Measurements from ENCODE around the gene CD200.

The CD200 gene, protein sequence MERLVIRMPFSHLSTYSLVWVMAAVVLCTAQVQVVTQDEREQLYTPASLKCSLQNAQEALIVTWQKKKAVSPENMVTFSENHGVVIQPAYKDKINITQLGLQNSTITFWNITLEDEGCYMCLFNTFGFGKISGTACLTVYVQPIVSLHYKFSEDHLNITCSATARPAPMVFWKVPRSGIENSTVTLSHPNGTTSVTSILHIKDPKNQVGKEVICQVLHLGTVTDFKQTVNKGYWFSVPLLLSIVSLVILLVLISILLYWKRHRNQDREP

DNA sequence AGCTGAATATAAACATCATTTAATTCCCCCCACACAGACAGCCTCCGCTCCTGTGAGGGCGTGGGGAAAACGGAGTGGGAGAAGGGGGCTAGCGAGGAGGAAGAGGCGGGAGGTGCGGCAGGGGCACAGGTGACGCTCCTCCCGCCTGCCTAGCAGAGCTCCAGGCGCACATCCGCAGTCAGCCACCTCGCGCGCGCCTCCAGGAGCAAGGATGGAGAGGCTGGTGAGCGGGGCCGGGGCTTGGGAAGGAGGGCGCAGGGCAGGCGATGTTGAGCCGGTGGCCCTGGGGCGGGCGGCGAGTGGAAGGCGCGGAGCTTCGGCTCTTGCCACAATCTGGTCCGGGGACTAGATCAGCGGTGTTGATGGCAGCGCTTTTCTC lies at the start of gene CD200:
TSS of gene CD200 (plus strand) at position 155 of the 379 bp plus-strand sequence. CDS start at position 212, 57 bp downstream.
- peak; percentile 4 for DNase-seq (ENCODE audit: low read depth)

DNA sequence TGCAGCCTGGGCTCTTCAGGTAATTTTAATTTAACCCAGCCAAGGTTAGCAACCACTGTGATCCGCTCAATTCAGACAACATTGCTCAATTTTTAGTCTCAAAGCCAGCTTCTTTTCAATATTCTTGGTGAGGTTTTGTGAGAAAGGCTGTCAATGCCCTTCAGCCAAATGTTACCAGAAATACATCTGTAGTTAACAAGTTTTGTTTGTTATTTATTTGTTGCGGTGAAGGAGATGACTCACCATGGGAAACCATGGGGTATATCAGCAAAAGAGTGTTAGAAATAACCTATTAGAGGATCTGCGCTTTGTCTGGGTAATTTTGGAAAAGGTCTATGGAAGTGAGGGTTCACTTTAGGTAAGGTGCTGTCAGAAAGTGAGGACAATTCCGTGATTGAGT lies 43.9 kb upstream of the CD200 start:
- no peak for DNase-seq (ENCODE audit: low read depth)

DNA sequence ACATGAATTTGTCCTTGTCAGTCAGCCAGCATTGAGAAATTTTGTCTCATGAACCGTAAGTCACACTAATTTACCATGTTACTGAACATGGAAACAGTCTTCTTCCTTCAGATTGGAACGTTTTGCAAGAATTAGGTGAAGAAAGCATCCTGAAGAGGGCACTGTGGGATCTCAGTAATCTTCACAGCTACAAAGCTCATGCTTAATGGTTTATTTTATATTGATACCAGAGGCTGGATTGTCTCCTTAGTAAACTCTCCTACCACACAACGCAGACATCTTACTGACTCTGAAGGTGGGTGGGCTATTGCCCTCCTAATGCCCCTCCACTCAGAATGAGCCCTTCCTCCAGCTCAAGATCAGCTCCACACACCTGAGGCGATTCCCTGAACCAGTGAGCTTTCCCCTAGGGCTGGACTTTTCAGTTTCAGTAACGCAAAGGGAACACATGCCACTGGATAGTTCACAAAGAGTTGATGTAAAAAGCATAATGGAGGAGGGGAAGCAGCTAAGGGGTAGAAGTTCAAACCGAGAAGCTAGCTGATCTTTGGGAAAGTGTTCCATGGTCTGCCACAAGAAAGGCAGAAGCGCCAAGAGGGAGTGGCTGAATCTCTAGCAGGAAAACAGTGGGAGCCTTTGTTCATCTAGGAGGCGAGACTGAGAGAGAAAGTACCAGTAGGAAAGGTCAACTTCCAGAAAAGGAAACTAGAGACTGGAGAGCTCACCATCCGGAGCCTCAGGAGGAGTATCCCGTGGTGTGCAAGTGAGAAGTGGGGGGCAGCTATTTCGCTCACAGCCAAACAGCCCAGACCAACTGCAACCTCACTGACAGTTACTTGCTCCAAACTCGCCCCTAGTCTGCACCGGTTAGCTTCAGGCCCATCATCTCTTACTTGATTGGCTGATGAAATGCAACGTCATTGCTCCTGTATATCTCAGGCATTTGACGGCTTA lies 39.3 kb upstream of the CD200 start, which contains the start of gene SLC9C1:
TSS of gene SLC9C1 (minus strand) at position 849 of the 954 bp plus-strand sequence. CDS start 7,425 bp downstream, outside the sequence.
- DNase-seq (ENCODE audit: low read depth): no peak

DNA sequence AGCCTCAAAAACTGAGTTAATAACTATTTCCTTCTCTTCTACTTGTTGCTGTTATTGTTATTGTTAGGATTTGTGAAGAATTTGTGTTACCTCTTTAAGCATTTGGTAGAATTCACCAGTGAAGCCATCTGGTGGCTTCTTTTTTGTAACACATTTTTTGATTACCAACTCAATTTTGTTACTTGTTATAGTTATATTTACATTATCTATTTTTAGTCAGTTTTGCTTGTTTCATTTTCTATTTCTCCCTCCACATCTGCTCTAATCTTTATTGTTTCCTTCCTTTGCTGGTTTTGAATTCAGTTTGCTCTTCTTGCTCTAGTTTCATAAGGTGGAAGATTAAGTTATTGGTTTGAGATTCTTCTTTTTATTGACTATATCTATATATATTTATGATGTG lies 35.2 kb upstream of the CD200 start:
- no peak for DNase-seq (ENCODE audit: low read depth)

DNA sequence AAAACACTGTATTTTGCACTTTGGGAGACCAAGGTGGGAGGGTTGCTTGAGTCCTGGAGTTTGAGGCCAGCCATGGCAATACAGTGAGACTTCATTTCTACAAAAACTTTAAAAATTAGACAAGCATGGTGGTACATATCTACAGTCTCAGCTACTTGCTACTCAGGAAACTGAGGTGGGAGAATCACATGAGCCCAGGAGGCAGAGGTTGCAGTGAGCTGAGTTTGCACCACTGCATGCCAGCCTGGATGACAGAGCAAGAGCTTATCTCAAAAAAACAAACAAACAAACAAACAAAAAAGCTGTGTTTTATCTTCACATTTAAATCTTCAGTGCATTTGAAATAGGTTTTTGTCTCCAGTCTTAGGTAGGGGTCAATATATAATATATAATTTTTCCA lies 34.2 kb upstream of the CD200 start:
- DNase-seq (ENCODE audit: low read depth): no peak

DNA sequence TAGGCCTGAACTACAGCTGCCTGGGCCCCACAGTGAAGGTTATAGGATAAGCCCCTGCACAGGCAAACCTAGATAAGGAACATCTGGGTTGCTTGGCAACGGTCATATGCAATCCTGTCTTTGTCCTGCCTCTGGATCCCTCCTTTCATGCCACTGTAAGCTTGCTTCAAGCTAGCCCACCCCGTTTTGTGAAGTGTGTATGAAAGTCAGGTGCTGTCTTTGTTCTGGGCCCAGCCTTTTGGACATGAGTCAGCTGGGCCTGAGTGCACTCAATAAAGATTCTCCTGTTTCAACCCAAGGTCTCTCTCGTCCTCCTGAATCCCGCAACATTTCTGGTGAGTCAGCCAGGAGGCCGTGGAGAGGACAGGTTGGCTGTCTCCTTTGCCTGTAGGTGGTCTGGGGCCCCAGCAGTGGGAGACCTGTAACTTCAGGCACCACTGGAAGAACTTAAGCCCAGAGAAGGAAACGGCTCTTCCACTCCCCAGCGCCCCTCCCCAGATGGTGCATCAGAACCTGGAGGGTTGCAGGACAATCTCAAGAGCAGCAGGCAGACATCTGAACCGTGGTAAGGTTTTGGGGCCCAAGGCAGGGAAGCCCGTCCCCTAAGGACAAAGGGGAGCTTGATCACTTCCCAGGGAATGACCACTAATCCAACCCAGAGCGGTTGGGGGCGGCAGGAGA lies 30.7 kb upstream of the CD200 start:
- DNase-seq (ENCODE audit: low read depth): no peak

DNA sequence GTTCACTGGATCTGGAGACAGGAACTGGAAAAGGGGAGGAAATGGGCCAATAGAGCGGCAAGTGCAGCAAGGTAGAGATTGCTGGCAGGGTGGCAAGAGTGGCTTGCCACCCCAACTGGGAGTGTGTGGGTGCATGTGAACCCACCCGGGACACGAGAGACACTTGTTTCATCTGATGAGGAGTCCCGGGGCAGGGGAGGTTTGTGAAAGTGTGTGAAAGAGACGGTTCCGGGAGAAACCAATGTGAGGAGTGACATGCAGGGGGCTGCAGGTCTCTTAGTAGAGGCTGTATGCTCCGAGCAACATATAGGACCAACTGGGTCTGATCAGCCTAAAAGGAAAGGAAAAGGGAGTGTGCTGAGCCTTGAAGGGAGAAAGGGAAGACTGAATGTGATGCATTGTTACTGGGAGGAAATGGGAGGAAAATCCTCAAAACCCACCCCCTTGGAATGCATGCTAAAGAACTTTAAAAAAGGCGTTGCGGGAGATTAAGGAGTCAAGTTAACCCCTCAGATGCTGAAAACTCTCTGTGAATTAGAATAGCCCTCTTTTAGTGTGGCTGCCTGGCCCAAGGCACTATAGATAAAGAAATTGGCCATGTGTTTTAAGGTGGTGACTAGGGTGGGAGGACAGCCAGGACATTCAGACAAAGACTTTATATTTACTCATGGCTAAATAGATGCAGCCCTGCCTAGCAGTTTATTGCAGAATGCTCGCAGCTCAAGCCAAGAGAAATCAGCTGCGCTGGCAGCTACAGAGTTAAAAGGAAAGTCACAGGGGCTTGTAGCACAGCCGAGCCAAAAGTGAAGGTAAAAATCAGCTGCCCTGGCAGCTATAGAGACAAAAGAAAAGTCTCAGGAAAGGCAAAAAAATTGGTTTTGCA lies 29.8 kb upstream of the CD200 start:
- no peak for DNase-seq (ENCODE audit: low read depth)

DNA sequence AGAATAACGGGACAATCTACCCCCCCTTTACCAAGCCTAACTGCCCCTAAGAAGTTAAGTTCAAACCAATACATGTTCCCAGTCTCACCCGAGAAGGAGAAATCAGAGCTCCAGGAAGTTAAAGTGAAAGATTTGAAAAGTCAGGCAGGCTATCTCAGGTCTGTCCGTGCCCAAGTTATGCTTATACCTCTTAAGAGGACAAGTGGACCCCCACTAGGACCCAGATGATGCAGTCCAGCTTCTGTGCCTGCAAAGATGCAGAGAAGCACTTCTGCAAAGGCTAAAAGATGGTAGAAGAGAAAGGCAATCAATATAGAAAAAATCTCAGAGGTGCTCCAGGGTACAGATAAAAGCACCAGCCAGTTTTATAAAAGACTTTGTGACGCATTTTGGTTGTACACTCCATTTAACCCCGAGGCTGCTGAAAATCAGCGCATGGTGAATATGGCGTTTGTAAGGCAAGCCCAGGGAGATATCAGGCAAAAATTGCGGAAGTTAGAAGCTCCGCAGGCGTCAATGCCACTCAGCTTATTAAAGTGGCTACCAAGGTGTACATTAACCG lies 29.1 kb upstream of the CD200 start:
- no peak for DNase-seq (ENCODE audit: low read depth)

DNA sequence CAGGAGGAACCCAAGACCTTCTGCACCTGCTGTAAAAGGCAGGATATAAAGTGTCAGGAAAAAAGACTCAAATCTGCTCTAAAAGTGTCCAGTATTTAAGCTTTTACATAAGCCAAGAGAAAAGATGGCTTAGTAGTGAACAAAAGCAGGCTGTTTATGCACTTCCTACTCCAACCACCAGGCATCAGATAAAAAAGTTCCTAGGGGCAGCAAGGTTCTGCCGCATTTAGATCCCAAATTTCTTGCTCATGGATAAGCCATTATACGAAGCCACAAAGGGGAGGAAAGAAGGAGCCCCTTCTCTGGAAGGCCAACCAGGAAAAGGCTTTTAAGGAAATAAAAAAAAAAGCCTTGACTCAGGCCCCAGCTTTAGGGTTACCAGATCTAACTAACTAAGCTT lies 28.3 kb upstream of the CD200 start:
- no peak for DNase-seq (ENCODE audit: low read depth)

DNA sequence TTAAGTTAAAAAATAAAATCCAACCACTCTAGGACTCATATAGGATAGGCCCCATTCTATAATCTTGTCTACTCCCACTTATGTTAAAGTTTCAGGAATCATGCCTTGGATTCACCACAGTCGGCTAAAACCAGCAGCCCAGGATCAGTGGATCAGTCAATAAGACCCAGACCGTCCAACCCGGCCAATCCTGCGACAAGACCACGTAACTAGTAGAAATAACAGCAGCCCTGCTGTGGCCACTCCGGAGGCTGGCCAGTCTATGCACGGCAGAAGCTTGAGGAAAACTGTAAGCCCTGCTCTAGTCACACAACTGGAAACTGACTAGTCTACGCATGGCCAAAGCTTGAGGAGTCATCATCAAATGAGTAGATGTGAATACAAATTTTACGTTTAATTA lies 26.1 kb upstream of the CD200 start:
- DNase-seq (ENCODE audit: low read depth): no peak

DNA sequence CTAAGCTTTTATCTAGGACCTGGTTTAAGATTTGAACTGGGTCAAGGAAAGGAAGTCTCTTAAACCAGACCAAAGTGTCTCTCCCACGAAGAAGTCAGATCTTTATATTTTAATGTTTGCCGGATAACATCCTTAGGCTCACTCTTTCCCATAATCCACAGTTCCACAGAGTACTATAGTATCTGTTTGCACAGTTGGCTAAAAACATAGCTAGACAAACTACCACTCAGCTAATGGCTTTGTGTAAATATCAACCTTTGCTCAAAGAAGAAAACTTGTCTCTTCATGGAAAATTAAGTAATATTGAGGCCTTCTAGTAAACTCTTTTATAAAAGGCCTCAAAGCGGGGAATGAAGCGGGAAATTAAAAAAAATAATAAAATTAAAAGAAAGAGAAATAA lies 25.4 kb upstream of the CD200 start:
- DNase-seq (ENCODE audit: low read depth): no peak

DNA sequence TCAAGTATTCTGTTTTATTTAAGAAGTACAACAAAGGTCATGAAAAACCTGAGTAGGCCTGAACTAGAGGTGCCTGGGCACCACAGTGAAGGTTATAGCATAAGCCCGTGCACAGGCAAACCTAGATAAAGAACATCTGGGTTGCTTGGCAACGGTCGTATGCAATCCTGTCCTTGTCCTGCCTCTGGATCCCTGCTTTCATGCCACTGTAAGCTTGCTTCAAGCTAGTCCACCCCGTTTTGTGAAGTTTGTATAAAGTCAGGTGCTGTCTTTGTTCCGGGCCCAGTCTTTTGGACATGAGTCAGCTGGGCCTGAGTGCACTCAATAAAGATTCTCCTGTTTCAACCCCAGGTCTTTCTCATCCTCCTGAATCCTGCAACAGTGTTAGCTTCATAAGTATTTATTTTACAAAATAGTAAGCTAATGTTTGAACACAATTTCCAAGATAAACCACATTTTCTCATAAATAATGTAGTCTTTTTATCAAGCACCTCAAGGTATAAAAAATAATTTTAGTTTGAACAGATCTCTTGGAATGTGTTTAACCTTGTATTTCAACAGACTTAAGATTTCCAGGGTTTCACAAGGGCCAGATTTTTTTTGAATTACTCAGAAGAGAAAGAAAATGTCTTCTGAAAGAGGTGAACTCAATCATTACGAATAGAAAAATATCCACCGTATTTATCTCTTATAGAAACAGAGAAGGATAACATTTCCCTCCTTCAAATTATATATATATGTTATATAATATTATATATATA lies 24.6 kb upstream of the CD200 start:
- DNase-seq (ENCODE audit: low read depth): no peak

DNA sequence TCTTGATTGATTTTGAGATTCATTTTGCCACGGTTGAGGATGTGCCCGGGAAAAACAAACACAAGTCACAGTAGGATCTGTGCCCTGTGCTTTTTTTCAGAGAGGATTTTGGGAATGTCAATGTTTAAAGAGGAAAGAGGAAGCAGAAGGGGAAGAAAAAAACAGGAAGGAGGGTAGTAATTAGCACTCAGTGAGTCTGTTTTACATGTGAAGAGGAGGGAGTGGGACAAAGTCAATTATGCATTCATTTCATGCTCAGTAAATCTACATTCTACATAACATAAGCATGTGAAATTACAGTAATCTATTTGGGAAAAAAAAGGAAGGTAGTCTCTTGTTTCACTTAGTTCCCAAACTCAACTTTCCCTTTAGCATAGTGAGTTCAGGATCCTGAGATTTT lies 18.3 kb upstream of the CD200 start:
- no peak for DNase-seq (ENCODE audit: low read depth)

DNA sequence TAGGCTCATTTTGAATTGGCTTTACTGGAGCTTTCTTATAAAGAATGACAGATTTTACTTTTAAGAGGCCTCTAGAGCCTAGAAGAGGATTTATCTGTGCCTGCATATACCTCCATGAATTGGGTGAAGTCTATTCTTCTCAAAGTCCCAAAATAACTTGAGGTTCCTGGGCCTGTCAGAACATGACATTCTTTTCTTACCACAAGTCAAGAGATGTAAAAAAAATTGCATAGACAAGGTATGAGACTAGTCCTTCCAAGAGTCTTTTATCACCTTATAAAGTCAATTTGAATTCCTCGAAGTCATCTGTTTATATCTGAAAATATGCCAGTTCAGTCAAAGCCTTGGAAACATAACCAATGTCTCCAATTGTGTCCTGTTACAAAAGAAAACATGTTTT lies 17.2 kb upstream of the CD200 start:
- DNase-seq (ENCODE audit: low read depth): no peak

DNA sequence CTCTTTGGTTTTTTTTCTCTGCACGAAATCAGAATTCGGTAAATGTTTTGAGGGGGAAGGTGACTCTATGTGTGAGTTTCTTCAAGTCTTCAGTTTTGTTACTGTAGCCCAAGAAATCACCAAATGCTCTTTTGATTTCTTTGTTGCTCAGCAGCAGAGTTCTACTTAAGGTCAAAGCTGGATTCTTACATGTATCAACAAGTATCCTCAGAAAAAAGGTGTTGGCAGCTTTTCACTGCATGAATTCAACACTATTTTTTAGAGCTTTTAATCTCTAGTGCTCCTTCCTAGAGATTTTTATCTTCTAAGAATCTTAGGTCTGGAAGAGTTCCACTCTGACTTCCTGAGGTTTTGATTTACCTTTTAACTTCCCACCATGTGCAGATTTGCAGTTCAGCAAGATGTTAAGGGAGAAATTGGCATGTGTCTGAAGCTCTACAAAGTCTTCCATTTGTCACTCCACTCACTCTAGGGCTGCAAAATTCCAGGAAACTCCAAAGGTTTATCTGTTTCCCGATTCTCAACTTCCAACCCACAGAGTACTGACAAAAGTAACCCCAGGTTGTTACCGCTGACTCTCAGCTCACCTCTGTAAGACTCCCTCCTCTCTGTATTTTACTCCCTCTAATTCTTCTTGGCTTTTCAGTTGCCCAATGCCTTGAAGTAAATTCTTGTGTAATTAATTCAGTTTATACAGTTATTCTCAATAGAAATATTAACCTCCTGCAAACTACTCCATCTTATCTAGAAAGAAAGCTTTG lies 13.3 kb upstream of the CD200 start:
- no peak for DNase-seq (ENCODE audit: low read depth)

DNA sequence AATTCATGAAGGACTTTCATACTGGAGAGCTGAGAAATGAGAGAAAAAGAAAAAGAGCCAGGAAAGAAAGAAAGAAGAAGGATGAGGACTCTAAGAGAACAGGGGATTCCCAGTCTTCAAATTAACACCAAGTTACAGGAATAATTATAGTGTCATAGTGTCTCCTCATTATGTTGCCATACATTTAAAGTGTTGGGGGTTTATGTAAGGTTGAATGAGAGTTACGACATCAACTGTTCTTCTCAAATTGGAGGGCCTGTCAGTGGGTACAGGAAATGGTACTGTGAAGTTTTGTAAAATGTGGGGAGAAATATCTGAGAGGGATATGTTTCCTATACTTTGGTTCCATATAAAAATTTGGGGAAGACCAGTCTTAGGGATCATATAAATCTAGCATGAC lies 12.3 kb upstream of the CD200 start:
- DNase-seq (ENCODE audit: low read depth): no peak

DNA sequence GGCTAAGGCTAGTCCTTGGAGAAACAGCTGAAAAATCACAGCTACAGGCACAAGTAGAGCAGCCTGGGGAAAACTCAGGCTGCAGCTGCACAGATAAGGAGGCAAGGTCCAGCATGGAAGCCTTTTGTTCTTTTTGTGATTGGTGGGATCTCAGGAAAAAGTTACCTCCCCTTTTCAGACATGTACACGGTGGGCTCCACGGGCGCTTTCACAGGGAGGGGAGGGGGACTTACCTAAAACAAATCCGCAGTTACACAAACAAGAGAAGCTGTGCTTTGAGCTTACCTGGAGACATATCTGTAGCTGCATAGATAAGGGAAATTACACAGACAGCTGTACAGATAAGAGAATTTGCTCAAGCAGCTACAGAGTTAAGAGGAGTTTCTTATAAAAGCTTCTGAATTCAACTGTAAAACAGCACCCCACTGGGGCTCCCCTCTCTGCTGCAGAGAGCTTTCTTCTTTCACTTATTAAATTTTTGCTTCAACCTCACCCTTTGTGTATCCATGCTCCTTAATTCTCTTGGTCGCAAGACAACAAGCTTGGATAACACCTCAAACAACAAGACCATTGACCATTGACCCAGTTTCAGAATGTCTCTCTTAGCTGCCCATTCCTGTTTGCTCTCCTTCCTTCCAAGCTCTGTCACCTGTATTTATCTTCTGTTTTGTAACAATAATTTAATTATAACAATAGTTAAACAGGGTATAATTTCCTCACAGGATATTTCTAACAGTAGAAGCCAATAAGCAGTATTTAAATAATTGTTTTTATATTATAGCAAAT lies 10.9 kb upstream of the CD200 start:
- no peak for DNase-seq (ENCODE audit: low read depth)

DNA sequence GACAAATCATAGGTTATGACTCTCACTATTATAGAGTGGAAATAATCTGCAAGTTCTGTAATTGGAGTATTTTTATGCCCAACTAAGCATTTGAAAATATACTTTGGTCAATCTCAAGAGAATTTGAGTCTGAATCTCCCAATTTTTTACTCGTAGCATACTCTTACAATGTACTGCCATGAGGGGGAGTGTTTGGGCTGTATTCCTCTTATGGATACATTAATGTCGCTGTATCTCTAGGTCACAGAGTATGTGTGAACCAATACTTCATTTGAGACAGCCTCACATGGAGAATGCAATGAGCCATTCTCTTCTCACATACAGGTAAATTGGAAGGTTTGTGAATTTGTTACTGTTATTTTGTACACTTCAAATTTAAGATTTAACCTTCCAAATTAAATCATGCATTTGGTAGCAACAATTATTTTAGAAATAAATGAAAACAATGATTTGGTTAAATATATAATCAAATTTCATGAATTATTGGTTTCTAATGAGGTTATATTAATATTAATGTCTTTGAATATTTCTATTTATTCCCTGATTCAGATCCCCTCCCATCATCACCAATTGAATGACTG lies 5.5 kb upstream of the CD200 start:
- DNase-seq (ENCODE audit: low read depth): no peak

DNA sequence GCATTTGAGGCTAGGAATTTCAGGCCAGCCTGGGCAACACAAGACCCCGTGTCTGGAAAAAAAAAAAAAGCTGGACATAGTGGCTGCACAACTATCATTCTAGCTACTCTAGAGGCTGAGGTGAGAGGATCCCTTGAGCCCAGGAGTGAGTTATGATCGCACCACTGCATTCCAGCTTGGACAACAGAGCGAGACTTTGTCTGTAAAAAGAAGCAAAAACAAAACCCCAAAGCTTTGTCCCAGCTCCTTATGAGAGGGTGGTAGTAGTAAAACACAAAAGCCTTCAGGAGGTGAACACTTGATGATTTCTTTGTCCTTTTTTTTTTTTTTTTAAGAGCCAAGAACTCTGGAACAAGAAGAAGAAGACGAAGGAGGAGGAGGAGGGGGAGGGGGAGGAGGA lies 1.1 kb upstream of the CD200 start:
- no peak for DNase-seq (ENCODE audit: low read depth)

Data from T-helper 22 cell (primary cell).